PC-9 (cell line): ENCODE measurements around the gene ENO1.

ENCODE experiments used
- EZH2 ChIP-seq: fragments of 200-600 bp; sonication (generic); IDR thresholded peaks from 2 replicates; pipeline ENCODE4 v1.8.0; 2017; ENCODE audit warnings: antibody characterized with exemption, low read depth
- TF ChIP-seq, protein P1 (sequence below): fragments of 200-600 bp; sonication (generic); conservative IDR thresholded peaks from 2 replicates; pipeline ENCODE4 v1.6.1; 2017; ENCODE audit warnings: mixed run types, antibody characterized with exemption, mild to moderate bottlenecking, moderate library complexity

DNA sequence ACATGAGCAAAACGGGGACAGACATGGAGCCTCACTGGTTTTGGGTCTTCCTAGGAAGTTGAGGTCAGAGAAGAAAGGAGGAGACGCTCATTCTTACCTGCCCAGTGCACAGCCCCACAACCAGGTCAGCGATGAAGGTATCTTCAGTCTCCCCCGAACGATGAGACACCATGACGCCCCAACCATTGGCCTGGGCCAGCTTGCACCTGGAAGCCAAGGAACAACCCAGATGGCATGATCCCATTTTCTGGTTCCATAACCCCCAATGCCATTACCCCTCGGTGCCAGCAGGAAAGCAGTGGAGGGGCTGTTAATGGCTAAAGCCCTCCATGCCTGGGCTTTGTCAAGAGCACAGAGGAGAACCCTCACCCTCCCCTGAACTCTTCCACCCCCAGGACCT lies 15.3 kb downstream of the ENO1 start:
- TF ChIP-seq, protein P1, sequence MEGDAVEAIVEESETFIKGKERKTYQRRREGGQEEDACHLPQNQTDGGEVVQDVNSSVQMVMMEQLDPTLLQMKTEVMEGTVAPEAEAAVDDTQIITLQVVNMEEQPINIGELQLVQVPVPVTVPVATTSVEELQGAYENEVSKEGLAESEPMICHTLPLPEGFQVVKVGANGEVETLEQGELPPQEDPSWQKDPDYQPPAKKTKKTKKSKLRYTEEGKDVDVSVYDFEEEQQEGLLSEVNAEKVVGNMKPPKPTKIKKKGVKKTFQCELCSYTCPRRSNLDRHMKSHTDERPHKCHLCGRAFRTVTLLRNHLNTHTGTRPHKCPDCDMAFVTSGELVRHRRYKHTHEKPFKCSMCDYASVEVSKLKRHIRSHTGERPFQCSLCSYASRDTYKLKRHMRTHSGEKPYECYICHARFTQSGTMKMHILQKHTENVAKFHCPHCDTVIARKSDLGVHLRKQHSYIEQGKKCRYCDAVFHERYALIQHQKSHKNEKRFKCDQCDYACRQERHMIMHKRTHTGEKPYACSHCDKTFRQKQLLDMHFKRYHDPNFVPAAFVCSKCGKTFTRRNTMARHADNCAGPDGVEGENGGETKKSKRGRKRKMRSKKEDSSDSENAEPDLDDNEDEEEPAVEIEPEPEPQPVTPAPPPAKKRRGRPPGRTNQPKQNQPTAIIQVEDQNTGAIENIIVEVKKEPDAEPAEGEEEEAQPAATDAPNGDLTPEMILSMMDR = no peak
- no peak for TF ChIP-seq EZH2
